ENCODE measurements around the gene CD22. TPM values are rescaled to one million over a fixed set of nuclear protein-coding genes. Genes with fewer than 3 reads are reported as not detected.

CD22 gene
- total RNA-seq, 1 experiment from 2014 or later, result not detected

DNA sequence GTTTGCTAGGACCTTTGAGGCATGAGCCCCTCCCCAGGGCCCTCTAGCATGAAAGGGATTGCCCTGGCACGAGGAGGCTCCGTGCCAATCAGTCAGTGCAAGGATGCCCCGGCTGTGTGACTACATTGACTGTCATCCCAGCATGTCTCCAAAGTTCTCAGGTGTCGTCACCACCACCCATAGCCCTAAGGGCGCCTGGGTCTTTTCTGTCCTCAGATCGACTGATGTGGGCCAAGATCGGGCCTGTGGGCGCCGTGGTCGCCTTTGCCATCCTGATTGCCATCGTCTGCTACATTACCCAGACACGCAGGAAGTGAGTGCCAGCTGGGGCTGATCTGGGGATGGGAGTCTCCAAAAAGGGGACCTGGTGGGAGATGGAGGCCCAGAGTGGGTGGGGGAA lies 18.7 kb upstream of the CD22 start:
- H3K9me3 ChIP-seq, result no peaks in the 10 kb centered on the region
- Mint-ChIP-seq H3K4me3 (ENCODE audit: unreplicated experiment) (no peak overlapping the region), H3K27ac (ENCODE audit: unreplicated experiment) (no peak overlapping the region), H3K9me3 (ENCODE audit: unreplicated experiment) (no peaks in the 10 kb centered on the region), H3K36me3 (ENCODE audit: insufficient read depth, unreplicated experiment) (no peaks in the 10 kb centered on the region), H3K4me1 (ENCODE audit: low read depth, unreplicated experiment) (peaks cover 18% of the 10 kb centered on the region), H3K27me3 (ENCODE audit: insufficient read depth, unreplicated experiment) (no peaks in the 10 kb centered on the region)
- H3K4me1 ChIP-seq, result peaks cover 41% of the 10 kb centered on the region
- ChIA-PET CTCF (no interaction called here), POLR2A (no interaction called here)
- TF ChIP-seq, protein P1, sequence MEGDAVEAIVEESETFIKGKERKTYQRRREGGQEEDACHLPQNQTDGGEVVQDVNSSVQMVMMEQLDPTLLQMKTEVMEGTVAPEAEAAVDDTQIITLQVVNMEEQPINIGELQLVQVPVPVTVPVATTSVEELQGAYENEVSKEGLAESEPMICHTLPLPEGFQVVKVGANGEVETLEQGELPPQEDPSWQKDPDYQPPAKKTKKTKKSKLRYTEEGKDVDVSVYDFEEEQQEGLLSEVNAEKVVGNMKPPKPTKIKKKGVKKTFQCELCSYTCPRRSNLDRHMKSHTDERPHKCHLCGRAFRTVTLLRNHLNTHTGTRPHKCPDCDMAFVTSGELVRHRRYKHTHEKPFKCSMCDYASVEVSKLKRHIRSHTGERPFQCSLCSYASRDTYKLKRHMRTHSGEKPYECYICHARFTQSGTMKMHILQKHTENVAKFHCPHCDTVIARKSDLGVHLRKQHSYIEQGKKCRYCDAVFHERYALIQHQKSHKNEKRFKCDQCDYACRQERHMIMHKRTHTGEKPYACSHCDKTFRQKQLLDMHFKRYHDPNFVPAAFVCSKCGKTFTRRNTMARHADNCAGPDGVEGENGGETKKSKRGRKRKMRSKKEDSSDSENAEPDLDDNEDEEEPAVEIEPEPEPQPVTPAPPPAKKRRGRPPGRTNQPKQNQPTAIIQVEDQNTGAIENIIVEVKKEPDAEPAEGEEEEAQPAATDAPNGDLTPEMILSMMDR (IDR thresholded peaks at IDR 0.05; ENCODE audit: insufficient read depth in 1 of 2, low read depth in 1 of 2, low read length in 1 of 2, severe bottlenecking in 1 of 2, unreplicated experiment in 1 of 2), result no peak
- intact Hi-C loops (cut with micrococcal nuclease; ENCODE audit: unreplicated experiment), result no loop called here
- H3K36me3 ChIP-seq (ENCODE audit: control insufficient read depth, insufficient read depth, low read length), result no peaks in the 10 kb centered on the region
- H3K27me3 ChIP-seq (replicated peaks; ENCODE audit: control insufficient read depth, insufficient read depth, low read length), result no peaks in the 10 kb centered on the region
- no TSS peak for BruUV-seq (replicated peaks)
- H3K4me3 ChIP-seq (ENCODE audit: low read depth, low read length), result no peak overlapping the region
- DNase-seq, result no peak

DNA sequence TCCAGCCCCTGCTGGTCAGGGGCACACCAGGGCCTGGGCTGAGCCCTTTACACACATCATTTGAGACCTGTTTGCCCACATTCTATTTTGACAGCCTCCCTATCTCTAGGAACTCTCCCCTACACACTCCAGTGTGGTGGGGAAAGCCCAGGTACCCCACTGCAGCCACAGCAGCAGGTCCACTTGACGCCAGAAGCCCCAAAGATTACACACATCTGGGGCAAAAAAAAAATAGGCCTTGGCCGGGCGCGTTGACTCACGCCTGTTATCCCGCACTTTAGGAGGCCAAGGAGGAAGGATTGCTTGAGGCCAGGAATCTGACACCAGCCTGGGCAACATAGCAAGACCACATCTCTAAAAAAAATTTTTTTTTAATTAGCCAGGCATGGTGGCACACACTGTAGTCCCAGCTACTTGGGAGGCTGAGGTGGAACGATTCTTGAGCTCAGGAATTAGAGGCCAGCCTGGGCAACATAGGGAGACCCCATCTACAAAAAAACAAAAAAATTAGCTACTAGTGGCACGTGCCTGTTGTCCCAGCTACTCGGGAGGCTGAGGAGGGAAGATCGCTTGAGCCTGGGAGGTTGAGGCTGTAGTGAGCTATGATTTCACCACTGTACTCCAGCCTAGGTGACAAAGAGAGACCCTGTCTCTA lies 18.0 kb upstream of the CD22 start:
- no peaks in the 10 kb centered on the region for H3K36me3 Mint-ChIP-seq (ENCODE audit: insufficient read depth, unreplicated experiment)
- Histone ChIP-seq H3K9me3 (no peaks in the 10 kb centered on the region), H3K4me3 (ENCODE audit: low read depth, low read length) (no peak overlapping the region), H3K36me3 (ENCODE audit: control insufficient read depth, insufficient read depth, low read length) (no peaks in the 10 kb centered on the region), H3K27me3 (replicated peaks; ENCODE audit: control insufficient read depth, insufficient read depth, low read length) (no peaks in the 10 kb centered on the region), H3K4me1 (peaks cover 41% of the 10 kb centered on the region)
- DNase-seq, result no peak
- intact Hi-C loops (cut with micrococcal nuclease; ENCODE audit: unreplicated experiment), result no loop called here
- peaks cover 18% of the 10 kb centered on the region for H3K4me1 Mint-ChIP-seq (ENCODE audit: low read depth, unreplicated experiment)
- H3K9me3 Mint-ChIP-seq (ENCODE audit: unreplicated experiment), result no peaks in the 10 kb centered on the region
- no TSS peak for BruUV-seq (replicated peaks)
- no peak overlapping the region for H3K4me3 Mint-ChIP-seq (ENCODE audit: unreplicated experiment)
- H3K27me3 Mint-ChIP-seq (ENCODE audit: insufficient read depth, unreplicated experiment), result no peaks in the 10 kb centered on the region
- POLR2A ChIA-PET, result no interaction called here
- TF ChIP-seq, protein P1 (IDR thresholded peaks at IDR 0.05; ENCODE audit: insufficient read depth in 1 of 2, low read depth in 1 of 2, low read length in 1 of 2, severe bottlenecking in 1 of 2, unreplicated experiment in 1 of 2), result no peak
- CTCF ChIA-PET, result interaction anchor here (0.6 kb wide), 1 partner anchor 168 kb away, joined by 4 read pairs; no protein-coding TSS in a partner anchor
- H3K27ac Mint-ChIP-seq (ENCODE audit: unreplicated experiment), result no peak overlapping the region

DNA sequence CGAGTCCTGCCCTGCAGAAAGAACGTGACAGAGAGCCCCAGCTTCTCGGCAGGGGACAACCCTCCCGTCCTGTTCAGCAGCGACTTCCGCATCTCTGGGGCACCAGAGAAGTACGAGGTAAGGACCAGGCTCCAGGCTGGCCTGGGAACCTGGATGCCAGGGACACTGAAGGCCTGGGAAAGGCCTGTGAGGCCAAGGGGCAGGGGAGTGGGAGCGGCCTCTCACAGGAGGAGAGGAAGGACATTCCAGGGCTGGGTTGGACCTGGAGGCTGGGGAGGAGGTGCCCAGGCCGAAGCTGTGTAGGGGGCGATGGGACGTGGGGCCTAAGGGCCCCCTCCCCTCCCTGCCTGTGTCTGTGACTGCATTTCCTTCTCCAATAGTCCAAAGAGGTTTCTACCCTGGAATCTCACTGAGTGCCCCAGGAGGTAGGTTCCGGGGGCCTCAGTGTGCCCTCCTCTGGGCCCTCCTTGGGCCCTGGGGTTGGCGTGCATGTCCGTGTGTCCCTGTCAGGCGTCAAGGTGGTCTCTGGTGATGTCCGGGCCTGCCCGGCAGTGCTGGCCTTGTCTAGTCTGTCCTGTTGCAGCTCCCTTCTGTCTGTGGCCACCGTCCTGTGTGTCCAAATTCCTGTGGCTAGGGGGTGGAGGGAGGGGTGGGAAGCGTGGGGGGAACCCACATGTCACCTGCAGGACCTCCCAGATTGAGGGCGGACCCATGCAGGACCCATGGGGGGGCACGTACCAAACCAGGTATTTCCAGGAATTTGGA lies 16.9 kb upstream of the CD22 start:
- intact Hi-C loops (cut with micrococcal nuclease; ENCODE audit: unreplicated experiment), result no loop called here

More for the DNA sequence above, 16.9 kb upstream of the CD22 start:
- POLR2A ChIA-PET, result no interaction called here
- TF ChIP-seq, protein P1 (IDR thresholded peaks at IDR 0.05; ENCODE audit: insufficient read depth in 1 of 2, low read depth in 1 of 2, low read length in 1 of 2, severe bottlenecking in 1 of 2, unreplicated experiment in 1 of 2), result no peak
- Histone ChIP-seq H3K4me3 (ENCODE audit: low read depth, low read length) (no peak overlapping the region), H3K4me1 (peaks cover 37% of the 10 kb centered on the region), H3K9me3 (no peaks in the 10 kb centered on the region), H3K36me3 (ENCODE audit: control insufficient read depth, insufficient read depth, low read length) (no peaks in the 10 kb centered on the region), H3K27me3 (replicated peaks; ENCODE audit: control insufficient read depth, insufficient read depth, low read length) (no peaks in the 10 kb centered on the region)
- CTCF ChIA-PET, result interaction anchor here (0.6 kb wide), 1 partner anchor 167 kb away, joined by 4 read pairs; no protein-coding TSS in a partner anchor
- no TSS peak for BruUV-seq (replicated peaks)
- Mint-ChIP-seq H3K9me3 (ENCODE audit: unreplicated experiment) (no peaks in the 10 kb centered on the region), H3K27me3 (ENCODE audit: insufficient read depth, unreplicated experiment) (no peaks in the 10 kb centered on the region), H3K4me1 (ENCODE audit: low read depth, unreplicated experiment) (peaks cover 18% of the 10 kb centered on the region), H3K36me3 (ENCODE audit: insufficient read depth, unreplicated experiment) (no peaks in the 10 kb centered on the region), H3K4me3 (ENCODE audit: unreplicated experiment) (no peak overlapping the region), H3K27ac (ENCODE audit: unreplicated experiment) (peak overlapping the region; percentile 45)
- DNase-seq, result peak in 1 of 2 experiments; percentile 53
